Thyroid gland (tissue), 4 donors: Measurements from ENCODE around the gene ALKBH4.
"Not testable (repeated sequence)": the region's sequence is repeated elsewhere in the genome, so short reads cannot be mapped to it uniquely, and the experiment has no call there.

Source experiments
- CTCF ChIP-seq, 6 experiments: fragments of 200-600 bp in 3 of 6; fragments of 450-650 bp in 3 of 6; sonication (generic) in 3 of 6; IDR thresholded peaks; one replicate each; pipeline ENCODE4 v1.5.1; 2016 to 2019; ENCODE audit warnings: antibody characterized with exemption in 6 of 6, mild to moderate bottlenecking in 2 of 6, inconsistent platforms in 1 of 6, moderate library complexity in 1 of 6
- POLR2A ChIP-seq, 2 donors: fragments of 450-650 bp; IDR thresholded peaks; one replicate each; pipeline ENCODE4 v1.6.1; 2017; ENCODE audit warnings: antibody characterized with exemption in 2 of 2, mild to moderate bottlenecking in 2 of 2, moderate library complexity in 1 of 2

- TF ChIP-seq CTCF, POLR2A (IDR thresholded peaks at IDR 0.05): not testable (repeated sequence)
Measured at GRCh38 chr7:102408530-102408929, 56.1 kb downstream of the ALKBH4 start.
